IMR-90 (cell line): ENCODE results near the gene STKLD1.

Experiments used
- CTCF ChIP-seq: conservative IDR thresholded peaks from 2 replicates; pipeline ENCODE4 v1.5.1; 2012; ENCODE audit warnings: mild to moderate bottlenecking, low read depth, low read length, improper control_type of control experiment
- POLR2A ChIP-seq: IDR thresholded peaks from 2 replicates; pipeline ENCODE4 v1.6.1; 2012; ENCODE audit warnings: mild to moderate bottlenecking, low read depth, low read length
- RCOR1 ChIP-seq: IDR thresholded peaks from 2 replicates; pipeline ENCODE4 v1.6.1; 2012; ENCODE audit warnings: mild to moderate bottlenecking, low read length, improper control_type of control experiment; ENCODE audit not compliant: insufficient replicate concordance

- TF ChIP-seq POLR2A = no peak
- no peak for TF ChIP-seq RCOR1
- TF ChIP-seq CTCF = no peak
Measured at GRCh38 chr9:133339641-133340040, 36.5 kb upstream of the STKLD1 start.
